ENCODE data around the gene C3orf20.

DNA sequence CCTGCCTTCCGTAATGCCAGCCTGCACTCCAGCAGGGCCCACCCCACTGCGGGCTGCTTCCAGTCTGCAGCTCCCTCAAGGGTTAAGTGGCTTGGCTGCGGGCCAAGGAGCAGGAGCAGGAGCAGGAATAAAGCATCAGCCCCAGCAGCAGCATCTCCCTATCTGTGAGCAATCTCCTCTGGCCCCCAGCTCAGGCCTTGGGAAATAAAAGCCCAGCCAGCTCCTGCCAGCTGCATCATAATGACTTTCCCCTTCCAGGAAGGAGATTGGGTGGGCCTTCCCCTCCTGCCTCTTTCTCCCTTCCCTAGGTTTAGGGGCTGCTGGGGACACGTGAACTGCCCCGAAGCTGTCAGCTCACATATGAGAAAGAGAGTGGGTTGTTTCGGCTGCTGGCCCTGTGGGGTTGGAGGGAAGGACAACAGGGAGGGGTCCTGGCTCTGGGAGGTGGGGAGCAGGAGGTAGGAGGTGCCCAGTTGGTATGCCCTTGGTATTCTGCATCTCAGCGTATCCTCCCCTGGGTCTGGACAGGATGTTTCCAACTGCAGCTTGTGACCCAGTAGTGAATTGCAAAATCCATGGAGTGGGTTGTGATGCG lies 109.2 kb downstream of the C3orf20 start:
- TF ChIP-seq POLR2A (IDR thresholded peaks at IDR 0.05; ENCODE audit: low read depth) (no peak), EP300 (IDR thresholded peaks at IDR 0.05) (no peak), POLR2AphosphoS5 (IDR thresholded peaks at IDR 0.05) (no peak)
- TF ChIP-seq, protein P1, sequence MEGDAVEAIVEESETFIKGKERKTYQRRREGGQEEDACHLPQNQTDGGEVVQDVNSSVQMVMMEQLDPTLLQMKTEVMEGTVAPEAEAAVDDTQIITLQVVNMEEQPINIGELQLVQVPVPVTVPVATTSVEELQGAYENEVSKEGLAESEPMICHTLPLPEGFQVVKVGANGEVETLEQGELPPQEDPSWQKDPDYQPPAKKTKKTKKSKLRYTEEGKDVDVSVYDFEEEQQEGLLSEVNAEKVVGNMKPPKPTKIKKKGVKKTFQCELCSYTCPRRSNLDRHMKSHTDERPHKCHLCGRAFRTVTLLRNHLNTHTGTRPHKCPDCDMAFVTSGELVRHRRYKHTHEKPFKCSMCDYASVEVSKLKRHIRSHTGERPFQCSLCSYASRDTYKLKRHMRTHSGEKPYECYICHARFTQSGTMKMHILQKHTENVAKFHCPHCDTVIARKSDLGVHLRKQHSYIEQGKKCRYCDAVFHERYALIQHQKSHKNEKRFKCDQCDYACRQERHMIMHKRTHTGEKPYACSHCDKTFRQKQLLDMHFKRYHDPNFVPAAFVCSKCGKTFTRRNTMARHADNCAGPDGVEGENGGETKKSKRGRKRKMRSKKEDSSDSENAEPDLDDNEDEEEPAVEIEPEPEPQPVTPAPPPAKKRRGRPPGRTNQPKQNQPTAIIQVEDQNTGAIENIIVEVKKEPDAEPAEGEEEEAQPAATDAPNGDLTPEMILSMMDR (IDR thresholded peaks at IDR 0.05): no peak
